Measurements from ENCODE around the gene PRKG1.

- TF ChIP-seq POLR2AphosphoS5 (IDR thresholded peaks at IDR 0.05; ENCODE audit: low read depth, low read length) (no peak), TAF1 (IDR thresholded peaks at IDR 0.05; ENCODE audit: borderline replicate concordance, insufficient read depth, low read length) (no peak), REST (IDR thresholded peaks at IDR 0.05; ENCODE audit: insufficient read depth in 1 of 2, low read depth in 2 of 2, low read length in 2 of 2) (no peak)
These were observed 15.9 kb downstream of the PRKG1 start for GRCh38 chr10:51090190-51090589.
